ENCODE results near the gene C1orf50. TPM values are rescaled to one million over a fixed set of nuclear protein-coding genes. Genes with fewer than 3 reads are reported as not detected.

Gene C1orf50
- total and polyA plus RNA-seq, 10 donors = 1.5 to 9.8 (median 4.5) TPM

DNA sequence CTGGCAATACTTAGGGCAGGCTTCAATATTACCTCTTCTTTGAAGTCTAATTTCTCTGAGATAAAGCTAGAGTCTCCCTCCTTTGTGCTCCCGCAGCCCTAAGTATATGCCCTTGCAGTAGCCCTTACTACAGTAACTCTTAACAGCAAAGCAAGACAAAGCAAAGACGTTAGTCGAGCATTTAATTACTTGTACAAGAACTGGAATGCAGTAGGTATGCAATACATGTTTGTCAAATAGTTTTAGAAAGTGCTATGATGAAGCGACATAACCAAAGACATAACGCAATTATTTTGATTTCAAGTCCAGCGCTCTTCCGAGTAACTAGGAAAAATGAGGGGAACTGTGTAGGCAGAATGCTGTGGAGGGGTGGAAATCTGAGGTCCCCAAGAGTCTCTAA is 1.8 kb upstream of the C1orf50 start:
- Histone ChIP-seq H3K9me3 (no peaks in the 10 kb centered on the region), H3K27ac (peak overlapping the region in 6 of 8 donors; percentile 82 to 95 (median 92)), H3K4me3 (peak overlapping the region; percentile 75 to 99 (median 93)), H3K36me3 (peaks cover 0 to 23% (median 6%) of the 10 kb centered on the region in 6 donors), H3K27me3 (replicated peaks in 1 of 7) (no peaks in the 10 kb centered on the region), H3K4me1 (peaks cover 27 to 75% (median 51%) of the 10 kb centered on the region in 6 donors)
- WGBS, 5 donors = 48 to 63% (median 54%) methylated on average over 7 of the region's 7 CpGs
- DNase-seq = no peak
- TF ChIP-seq POLR2AphosphoS5 (IDR thresholded peaks at IDR 0.05) (no peak), POLR2A (IDR thresholded peaks at IDR 0.05) (no peak)
- TF ChIP-seq, protein P1, sequence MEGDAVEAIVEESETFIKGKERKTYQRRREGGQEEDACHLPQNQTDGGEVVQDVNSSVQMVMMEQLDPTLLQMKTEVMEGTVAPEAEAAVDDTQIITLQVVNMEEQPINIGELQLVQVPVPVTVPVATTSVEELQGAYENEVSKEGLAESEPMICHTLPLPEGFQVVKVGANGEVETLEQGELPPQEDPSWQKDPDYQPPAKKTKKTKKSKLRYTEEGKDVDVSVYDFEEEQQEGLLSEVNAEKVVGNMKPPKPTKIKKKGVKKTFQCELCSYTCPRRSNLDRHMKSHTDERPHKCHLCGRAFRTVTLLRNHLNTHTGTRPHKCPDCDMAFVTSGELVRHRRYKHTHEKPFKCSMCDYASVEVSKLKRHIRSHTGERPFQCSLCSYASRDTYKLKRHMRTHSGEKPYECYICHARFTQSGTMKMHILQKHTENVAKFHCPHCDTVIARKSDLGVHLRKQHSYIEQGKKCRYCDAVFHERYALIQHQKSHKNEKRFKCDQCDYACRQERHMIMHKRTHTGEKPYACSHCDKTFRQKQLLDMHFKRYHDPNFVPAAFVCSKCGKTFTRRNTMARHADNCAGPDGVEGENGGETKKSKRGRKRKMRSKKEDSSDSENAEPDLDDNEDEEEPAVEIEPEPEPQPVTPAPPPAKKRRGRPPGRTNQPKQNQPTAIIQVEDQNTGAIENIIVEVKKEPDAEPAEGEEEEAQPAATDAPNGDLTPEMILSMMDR (IDR thresholded peaks at IDR 0.05 in 8 of 11, conservative IDR thresholded peaks at IDR 0.05 in 3 of 11) = no peak
- intact Hi-C loops (cut with DNase I; ENCODE audit: low total_unique reads) = loop anchor here (10.0 kb wide), 1 partner anchor 80 kb away; the partner anchor contains the start of gene YBX1

DNA sequence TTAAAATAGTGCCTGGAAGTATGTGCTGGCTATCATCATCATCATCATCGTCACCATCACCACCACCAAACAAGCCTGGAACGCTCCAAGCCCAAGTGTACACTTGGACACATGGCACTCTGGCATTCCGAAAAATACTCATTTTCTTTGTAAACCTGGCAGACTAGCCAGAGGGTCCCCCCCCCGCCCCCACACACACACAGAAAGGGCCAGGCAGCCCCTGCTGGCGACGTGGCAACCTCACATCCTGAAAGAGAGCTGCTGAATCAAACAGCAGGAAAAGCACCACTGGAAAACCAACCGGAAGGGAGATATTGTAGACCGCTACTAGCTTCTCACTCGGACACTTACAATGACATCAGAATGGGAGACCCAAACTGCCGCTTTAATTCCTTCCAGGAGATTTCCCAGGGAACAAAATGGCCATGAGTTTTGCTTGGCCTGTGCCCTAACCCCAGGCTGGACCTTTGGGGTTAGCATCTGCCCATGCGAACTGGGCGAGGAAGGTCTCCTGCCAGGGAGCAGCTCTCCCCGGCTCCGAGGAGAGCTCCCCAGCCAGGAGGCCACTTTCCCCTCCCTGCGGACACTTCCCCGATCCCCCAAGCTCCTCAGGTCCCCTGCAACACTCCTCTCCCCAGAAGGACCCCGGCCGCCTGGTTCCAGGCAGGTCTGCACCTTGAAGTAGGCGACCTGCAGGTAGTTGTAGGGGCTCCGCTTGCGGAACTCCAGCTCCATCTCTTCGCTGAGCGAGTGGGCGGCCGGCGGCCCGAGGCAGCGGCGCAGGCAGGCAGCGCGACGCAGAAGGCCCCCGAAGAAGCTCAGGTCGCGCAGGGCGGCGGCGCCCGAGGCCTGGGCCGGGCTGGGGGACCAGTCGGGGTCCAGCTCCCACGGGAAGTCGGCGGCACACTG is 963 bp upstream of the C1orf50 start:
- H3K27me3 ChIP-seq (replicated peaks in 1 of 7) = no peaks in the 10 kb centered on the region
- H3K9me3 ChIP-seq = no peaks in the 10 kb centered on the region
- H3K27ac ChIP-seq = peak overlapping the region; percentile 82 to 95 (median 91)
- peak overlapping the region; percentile 75 to 99 (median 93) for H3K4me3 ChIP-seq
- H3K36me3 ChIP-seq = peaks cover 0 to 21% (median 4%) of the 10 kb centered on the region in 6 donors
- H3K4me1 ChIP-seq = peaks cover 27 to 83% (median 54%) of the 10 kb centered on the region in 6 donors
- DNase-seq = no peak
- TF ChIP-seq POLR2AphosphoS5 (IDR thresholded peaks at IDR 0.05) = peak in 1 of 3 donors; percentile 15
- no peak for TF ChIP-seq POLR2A (IDR thresholded peaks at IDR 0.05)
- TF ChIP-seq, protein P1 (IDR thresholded peaks at IDR 0.05 in 8 of 11, conservative IDR thresholded peaks at IDR 0.05 in 3 of 11) = peak; percentile 11 to 64 (median 49)
- intact Hi-C loops (cut with DNase I; ENCODE audit: low total_unique reads) = loop anchor here (10.0 kb wide), 1 partner anchor 81 kb away; the partner anchor contains the start of gene YBX1
- WGBS, 5 donors = 0 to 1% (median 1%) methylated on average over 18 to 44 of the region's 44 CpGs

DNA sequence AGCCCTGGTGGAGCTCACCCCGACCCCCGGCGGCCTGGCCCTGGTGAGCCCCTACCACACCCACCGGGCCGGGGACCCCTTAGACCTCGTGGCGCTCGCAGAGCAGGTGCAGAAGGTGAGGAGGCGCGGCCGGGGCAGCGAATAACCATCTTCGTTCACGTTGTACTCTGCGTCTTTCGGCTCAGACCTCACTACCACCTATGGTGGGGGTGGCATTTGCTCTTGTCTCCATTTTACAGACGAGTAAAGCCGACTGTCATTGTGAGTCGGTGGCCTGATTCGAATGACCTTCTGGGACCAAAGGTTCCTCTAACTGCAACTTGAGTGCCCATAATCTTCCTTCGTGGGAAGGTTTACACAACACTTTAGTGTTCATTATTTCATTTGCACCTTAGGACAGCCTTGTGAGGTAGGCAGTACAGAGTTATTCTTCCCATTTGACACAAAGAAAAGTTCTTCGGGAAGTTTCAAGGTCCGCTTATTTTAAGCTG is 506 bp downstream of the C1orf50 start:
- Histone ChIP-seq H3K36me3 (peaks cover 0 to 7% (median 0%) of the 10 kb centered on the region in 6 donors), H3K27me3 (replicated peaks in 1 of 7) (no peaks in the 10 kb centered on the region), H3K4me1 (peaks cover 27 to 90% (median 56%) of the 10 kb centered on the region in 6 donors), H3K4me3 (peak overlapping the region; percentile 75 to 99 (median 94)), H3K9me3 (no peaks in the 10 kb centered on the region), H3K27ac (peak overlapping the region; percentile 83 to 95 (median 91))
- WGBS, 5 donors = 3 to 4% (median 4%) methylated on average over 19 to 23 of the region's 23 CpGs
- no peak for DNase-seq
- TF ChIP-seq, protein P1 (IDR thresholded peaks at IDR 0.05 in 8 of 11, conservative IDR thresholded peaks at IDR 0.05 in 3 of 11) = no peak
- TF ChIP-seq POLR2AphosphoS5 (IDR thresholded peaks at IDR 0.05) = no peak
- TF ChIP-seq POLR2A (IDR thresholded peaks at IDR 0.05) = no peak
- intact Hi-C loops (cut with DNase I; ENCODE audit: low total_unique reads) = loop anchor here (10.0 kb wide), 1 partner anchor 83 kb away; the partner anchor contains the start of gene YBX1
